KOPT-K1 (cell line): ENCODE results near the gene ICE2.

Source experiments
- H3K27ac ChIP-seq: fragments of 200-600 bp; sonication (generic); 2 replicates; pipeline ENCODE4 v1.5.1; 2016; ENCODE audit warnings: antibody characterized with exemption, mild to moderate bottlenecking, low read depth, low read length; ENCODE audit not compliant: poor library complexity, severe bottlenecking
- H3K36me3 ChIP-seq: fragments of 200-600 bp; sonication (generic); 2 replicates; pipeline ENCODE4 v1.5.1; 2017; ENCODE audit warnings: antibody characterized with exemption, mild to moderate bottlenecking, low read length, moderate library complexity; ENCODE audit not compliant: insufficient read depth
- H3K9me3 ChIP-seq: fragments of 200-600 bp; sonication (generic); 2 replicates; pipeline ENCODE4 v1.5.1; 2017; ENCODE audit warnings: antibody characterized with exemption, low read length, mild to moderate bottlenecking; ENCODE audit not compliant: insufficient read depth, poor library complexity, severe bottlenecking

The ICE2 gene

GRCh38 chr15:60476713-60477112 lies 2.2 kb downstream of the ICE2 start:
- H3K27ac ChIP-seq: no peak overlapping the region
- H3K9me3 ChIP-seq: no peaks in the 10 kb centered on the region
- H3K36me3 ChIP-seq: peaks cover 53% of the 10 kb centered on the region

GRCh38 chr15:60473135-60473534 lies 5.8 kb downstream of the ICE2 start:
- H3K36me3 ChIP-seq: peaks cover 83% of the 10 kb centered on the region
- H3K27ac ChIP-seq: no peak overlapping the region
- H3K9me3 ChIP-seq: no peaks in the 10 kb centered on the region

GRCh38 chr15:60471314-60471713 lies 7.6 kb downstream of the ICE2 start:
- H3K27ac ChIP-seq: no peak overlapping the region

GRCh38 chr15:60469893-60470641 lies 8.9 kb downstream of the ICE2 start:
- H3K27ac ChIP-seq: no peak overlapping the region
- peaks cover 93% of the 10 kb centered on the region for H3K36me3 ChIP-seq
- H3K9me3 ChIP-seq: no peaks in the 10 kb centered on the region

More at GRCh38 chr15:60471314-60471713, 7.6 kb downstream of the ICE2 start:
- Histone ChIP-seq H3K36me3 (peaks cover 92% of the 10 kb centered on the region), H3K9me3 (no peaks in the 10 kb centered on the region)

GRCh38 chr15:60464836-60465630 lies 13.9 kb downstream of the ICE2 start:
- H3K9me3 ChIP-seq: no peaks in the 10 kb centered on the region
- H3K27ac ChIP-seq: no peak overlapping the region
- H3K36me3 ChIP-seq: peaks cover 84% of the 10 kb centered on the region

- no peaks in the 10 kb centered on the region for H3K9me3 ChIP-seq
- H3K27ac ChIP-seq: no peak overlapping the region
- peaks cover 73% of the 10 kb centered on the region for H3K36me3 ChIP-seq
These were observed 16.9 kb downstream of the ICE2 start for GRCh38 chr15:60462027-60462426.

GRCh38 chr15:60460931-60461330 lies 18.0 kb downstream of the ICE2 start:
- H3K36me3 ChIP-seq: peaks cover 68% of the 10 kb centered on the region
- no peak overlapping the region for H3K27ac ChIP-seq
- no peaks in the 10 kb centered on the region for H3K9me3 ChIP-seq

- peaks cover 69% of the 10 kb centered on the region for H3K36me3 ChIP-seq
- no peak overlapping the region for H3K27ac ChIP-seq
- H3K9me3 ChIP-seq: no peaks in the 10 kb centered on the region
These were observed 20.2 kb downstream of the ICE2 start for GRCh38 chr15:60458721-60459120.

GRCh38 chr15:60457985-60458384 lies 21.0 kb downstream of the ICE2 start:
- H3K27ac ChIP-seq: no peak overlapping the region
- no peaks in the 10 kb centered on the region for H3K9me3 ChIP-seq
- H3K36me3 ChIP-seq: peaks cover 71% of the 10 kb centered on the region

GRCh38 chr15:60454824-60455223 lies 24.1 kb downstream of the ICE2 start:
- Histone ChIP-seq H3K27ac (no peak overlapping the region), H3K36me3 (peaks cover 83% of the 10 kb centered on the region), H3K9me3 (no peaks in the 10 kb centered on the region)

GRCh38 chr15:60448668-60449360 lies 30.1 kb downstream of the ICE2 start:
- Histone ChIP-seq H3K9me3 (no peaks in the 10 kb centered on the region), H3K36me3 (peaks cover 89% of the 10 kb centered on the region), H3K27ac (no peak overlapping the region)

GRCh38 chr15:60444289-60444912 lies 34.5 kb downstream of the ICE2 start:
- Histone ChIP-seq H3K36me3 (peaks cover 72% of the 10 kb centered on the region), H3K9me3 (no peaks in the 10 kb centered on the region), H3K27ac (no peak overlapping the region)

- H3K27ac ChIP-seq: no peak overlapping the region
- no peaks in the 10 kb centered on the region for H3K9me3 ChIP-seq
- peaks cover 71% of the 10 kb centered on the region for H3K36me3 ChIP-seq
These were observed 36.2 kb downstream of the ICE2 start for GRCh38 chr15:60442763-60443162.

GRCh38 chr15:60442031-60442650 lies 36.8 kb downstream of the ICE2 start:
- Histone ChIP-seq H3K9me3 (no peaks in the 10 kb centered on the region), H3K27ac (no peak overlapping the region), H3K36me3 (peaks cover 67% of the 10 kb centered on the region)
